GM12801 (cell line): Measurements from ENCODE around the gene KIAA1671.

ENCODE experiments used
- CTCF ChIP-seq: IDR thresholded peaks from one replicate; pipeline ENCODE4 v1.5.1; 2011; ENCODE audit warnings: control low read depth; ENCODE audit not compliant: insufficient read length; ENCODE audit errors: extremely low read depth

KIAA1671 gene

GRCh38 chr22:24930678-24931077 lies 21.8 kb upstream of the KIAA1671 start:
- TF ChIP-seq CTCF = no peak

GRCh38 chr22:24935771-24936483 lies 16.6 kb upstream of the KIAA1671 start:
- no peak for TF ChIP-seq CTCF

GRCh38 chr22:24937114-24937513 lies 15.4 kb upstream of the KIAA1671 start:
- TF ChIP-seq CTCF = no peak

GRCh38 chr22:24938741-24939341 lies 13.7 kb upstream of the KIAA1671 start:
- TF ChIP-seq CTCF = no peak

GRCh38 chr22:24942301-24942700 lies 10.2 kb upstream of the KIAA1671 start:
- TF ChIP-seq CTCF = no peak

GRCh38 chr22:24944217-24944937 lies 8.1 kb upstream of the KIAA1671 start:
- TF ChIP-seq CTCF = no peak

GRCh38 chr22:24945430-24945829 lies 7.1 kb upstream of the KIAA1671 start:
- TF ChIP-seq CTCF = no peak
